H9 (cell line): ENCODE measurements around the gene IGF1R. TPM values are rescaled to one million over a fixed set of nuclear protein-coding genes. Genes with fewer than 3 reads are reported as not detected.

ENCODE experiments used
- DNase-seq: peaks from one replicate; pipeline ENCODE4 v3.0.0-alpha.2; 2017
- H2AFZ ChIP-seq: one replicate; pipeline ENCODE4 v1.6.1; 2013; ENCODE audit warnings: mild to moderate bottlenecking, low read length, control low read depth, moderate library complexity
- H2AK5ac ChIP-seq: 2 replicates; pipeline ENCODE4 v1.6.1; 2013; ENCODE audit warnings: low read length, control low read depth, mixed read lengths; ENCODE audit not compliant: insufficient read length
- H2BK120ac ChIP-seq: one replicate; pipeline ENCODE4 v1.6.1; 2013; ENCODE audit warnings: low read depth, mild to moderate bottlenecking, low read length, control low read depth, inconsistent platforms; ENCODE audit not compliant: poor library complexity, severe bottlenecking
- H2BK12ac ChIP-seq: 2 replicates; pipeline ENCODE4 v1.6.1; 2013; ENCODE audit warnings: low read length, control low read depth, mixed read lengths, low read depth; ENCODE audit not compliant: insufficient read length
- H2BK15ac ChIP-seq: 2 replicates; pipeline ENCODE4 v1.6.1; 2013; ENCODE audit warnings: low read depth, low read length, control low read depth
- H2BK20ac ChIP-seq: one replicate; pipeline ENCODE4 v1.6.1; 2013; ENCODE audit warnings: low read depth, mild to moderate bottlenecking, low read length, control low read depth, inconsistent platforms; ENCODE audit not compliant: poor library complexity, severe bottlenecking
- H2BK5ac ChIP-seq: 2 replicates; pipeline ENCODE4 v1.6.1; 2013; ENCODE audit warnings: low read length, control low read depth, mixed read lengths; ENCODE audit not compliant: insufficient read length
- H3K14ac ChIP-seq: 2 replicates; pipeline ENCODE4 v1.6.1; 2013; ENCODE audit warnings: low read length, control low read depth; ENCODE audit not compliant: insufficient read depth
- H3K18ac ChIP-seq: 2 replicates; pipeline ENCODE4 v1.6.1; 2013; ENCODE audit warnings: low read depth, mild to moderate bottlenecking, mixed read lengths, low read length, control low read depth; ENCODE audit not compliant: insufficient read length
- H3K23ac ChIP-seq: 2 replicates; pipeline ENCODE4 v1.6.1; 2013; ENCODE audit warnings: low read length, control low read depth, mixed read lengths, low read depth; ENCODE audit not compliant: insufficient read length
- H3K23me2 ChIP-seq: 2 replicates; pipeline ENCODE4 v1.6.1; 2013; ENCODE audit warnings: low read depth, mild to moderate bottlenecking, mixed read lengths, low read length, control low read depth; ENCODE audit not compliant: insufficient read length, poor library complexity, severe bottlenecking
- H3K27ac ChIP-seq: 2 replicates; pipeline ENCODE4 v1.5.1; 2013; ENCODE audit warnings: low read length, control low read depth, mixed read lengths, low read depth; ENCODE audit not compliant: insufficient read length
- H3K27me3 ChIP-seq: 2 replicates; pipeline ENCODE4 v1.6.1; 2013; ENCODE audit warnings: low read length, control low read depth, inconsistent platforms; ENCODE audit not compliant: insufficient read depth
- H3K4ac ChIP-seq: 2 replicates; pipeline ENCODE4 v1.6.1; 2013; ENCODE audit warnings: low read depth, mild to moderate bottlenecking, control low read depth, inconsistent platforms, low read length, moderate library complexity
- H3K4me1 ChIP-seq: 2 replicates; pipeline ENCODE4 v1.6.1; 2013; ENCODE audit warnings: low read length, control low read depth, inconsistent platforms; ENCODE audit not compliant: insufficient read depth
- H3K4me2 ChIP-seq: 2 replicates; pipeline ENCODE4 v1.6.1; 2013; ENCODE audit warnings: low read length, control low read depth, mixed read lengths; ENCODE audit not compliant: insufficient read length, insufficient read depth
- H3K56ac ChIP-seq: 2 replicates; pipeline ENCODE4 v1.6.1; 2013; ENCODE audit warnings: low read depth, mild to moderate bottlenecking, mixed read lengths, low read length, control low read depth; ENCODE audit not compliant: insufficient read length
- H3K79me1 ChIP-seq: 2 replicates; pipeline ENCODE4 v1.6.1; 2013; ENCODE audit warnings: low read depth, mild to moderate bottlenecking, moderate library complexity, low read length, control low read depth, inconsistent platforms; ENCODE audit not compliant: insufficient read depth, poor library complexity, severe bottlenecking
- H3K79me2 ChIP-seq: 2 replicates; pipeline ENCODE4 v1.6.1; 2013; ENCODE audit warnings: low read length, control low read depth, inconsistent platforms; ENCODE audit not compliant: insufficient read depth
- H3K9ac ChIP-seq: 2 replicates; pipeline ENCODE4 v1.6.1; 2013; ENCODE audit warnings: low read length, control low read depth, mixed read lengths; ENCODE audit not compliant: insufficient read length; ENCODE audit errors: extremely low read depth
- H3K9me3 ChIP-seq: one replicate; pipeline ENCODE4 v1.6.1; 2013; ENCODE audit warnings: low read depth, low read length, inconsistent platforms; ENCODE audit not compliant: control insufficient read depth
- H3T11ph ChIP-seq: one replicate; pipeline ENCODE4 v1.6.1; 2013; ENCODE audit warnings: mild to moderate bottlenecking, low read length, control low read depth, inconsistent platforms
- H4K20me1 ChIP-seq: one replicate; pipeline ENCODE4 v1.6.1; 2013; ENCODE audit not compliant: control insufficient read depth, insufficient read length, insufficient read depth
- H4K5ac ChIP-seq: 2 replicates; pipeline ENCODE4 v1.6.1; 2013; ENCODE audit warnings: low read depth, mild to moderate bottlenecking, mixed read lengths, low read length, control low read depth; ENCODE audit not compliant: insufficient read length
- H4K8ac ChIP-seq: replicated peaks from 2 replicates; pipeline ENCODE4 v1.6.1; 2013; ENCODE audit warnings: low read length, control low read depth, mixed read lengths, low read depth; ENCODE audit not compliant: insufficient read length
- H4K91ac ChIP-seq: 2 replicates; pipeline ENCODE4 v1.6.1; 2013; ENCODE audit warnings: low read depth, mild to moderate bottlenecking, moderate library complexity, mixed read lengths, low read length, control low read depth; ENCODE audit not compliant: insufficient read length
- H3K27ac Mint-ChIP-seq, 3 experiments: 2 replicates in 2 of 3; 3 replicates in 1 of 3; pipeline ENCODE4 v1.8.0; 2020 to 2021; ENCODE audit warnings: mixed read lengths in 3 of 3, mild to moderate bottlenecking in 1 of 3, moderate library complexity in 1 of 3
- H3K27me3 Mint-ChIP-seq: 2 replicates; pipeline ENCODE4 v1.8.0; 2021; ENCODE audit warnings: low read depth, mild to moderate bottlenecking, moderate library complexity, mixed read lengths
- H3K36me3 Mint-ChIP-seq, 3 experiments: 2 replicates in 2 of 3; 3 replicates in 1 of 3; pipeline ENCODE4 v1.8.0; 2020 to 2021; ENCODE audit warnings: low read depth in 3 of 3, mixed read lengths in 3 of 3; ENCODE audit not compliant: insufficient read depth in 1 of 3
- H3K4me1 Mint-ChIP-seq, 2 experiments: 2 replicates each; pipeline ENCODE4 v1.8.0; 2020; ENCODE audit warnings: mixed read lengths in 2 of 2
- H3K4me3 Mint-ChIP-seq, 2 experiments: 2 replicates in 1 of 2; 3 replicates in 1 of 2; pipeline ENCODE4 v1.8.0; 2020 to 2021; ENCODE audit warnings: mild to moderate bottlenecking in 2 of 2, mixed read lengths in 2 of 2, moderate library complexity in 1 of 2
- H3K9me3 Mint-ChIP-seq, 2 experiments: 2 replicates in 1 of 2; 3 replicates in 1 of 2; pipeline ENCODE4 v1.8.0; 2020; ENCODE audit warnings: mild to moderate bottlenecking in 2 of 2, mixed read lengths in 2 of 2, moderate library complexity in 1 of 2
- CTCF ChIP-seq: fragments of 200-600 bp; sonication (generic); conservative IDR thresholded peaks from 3 replicates; pipeline ENCODE4 v1.8.0; 2021; ENCODE audit warnings: antibody characterized with exemption, mild to moderate bottlenecking
- WGBS: extraction: QIAGEN DNeasy Blood & Tissue Kit; methylation state at CpG from one replicate; pipeline ENCODE4 v1.1.7; 2013; ENCODE audit warnings: missing lambda C conversion rate, low lambda C conversion rate, mixed read lengths; ENCODE audit not compliant: insufficient read length; ENCODE audit errors: extremely low coverage; 5-methylcytosine and 5-hydroxymethylcytosine counted together
- total RNA-seq: library from RNA; stranded (reverse); gene quantifications from 2 replicates; pipeline ENCODE4 v1.2.1, GENCODE V29; 2021

The IGF1R gene
- total RNA-seq, 1 experiment from 2014 or later = 70.0 TPM

- H3K4ac ChIP-seq = no peak overlapping the region
- H2BK15ac ChIP-seq = no peak overlapping the region
- peaks cover 15% of the 10 kb centered on the region for H3K79me1 ChIP-seq
- no peaks in the 10 kb centered on the region for H3K27me3 ChIP-seq
- DNase-seq = no peak
- no peak overlapping the region for H4K5ac ChIP-seq
- H3T11ph ChIP-seq = no peak overlapping the region
- no peak overlapping the region for H2BK12ac ChIP-seq
- no peak overlapping the region for H3K27ac Mint-ChIP-seq
- H2AFZ ChIP-seq = no peak overlapping the region
- no peak overlapping the region for H3K23ac ChIP-seq
- peaks cover 68 to 84% of the 10 kb centered on the region in 2 experiments for H3K4me1 Mint-ChIP-seq
- no CpG with 5 or more reads among the region's 4 CpGs for WGBS
- H3K27ac ChIP-seq = no peak overlapping the region
- no peak overlapping the region for H2BK20ac ChIP-seq
- H3K79me2 ChIP-seq = peaks cover 72% of the 10 kb centered on the region
- no peak overlapping the region for H3K14ac ChIP-seq
- no peak for TF ChIP-seq CTCF
- no peak overlapping the region for H4K8ac ChIP-seq
- H4K20me1 ChIP-seq = no peaks in the 10 kb centered on the region
- H3K56ac ChIP-seq = no peak overlapping the region
- no peaks in the 10 kb centered on the region for H3K9me3 Mint-ChIP-seq
- H3K23me2 ChIP-seq = no peaks in the 10 kb centered on the region
- H2BK120ac ChIP-seq = no peak overlapping the region
- no peak overlapping the region for H4K91ac ChIP-seq
- H3K4me3 Mint-ChIP-seq = no peak overlapping the region
- no peak overlapping the region for H3K9ac ChIP-seq
- no peak overlapping the region for H2BK5ac ChIP-seq
- no peak overlapping the region for H3K18ac ChIP-seq
- H2AK5ac ChIP-seq = no peak overlapping the region
- H3K36me3 Mint-ChIP-seq = peaks cover 0 to 4% (median 2%) of the 10 kb centered on the region in 3 experiments; a peak in 2 of 7 replicates
- no peaks in the 10 kb centered on the region for H3K27me3 Mint-ChIP-seq
- H3K9me3 ChIP-seq = no peaks in the 10 kb centered on the region
- H3K4me2 ChIP-seq = no peak overlapping the region
- peaks cover 17% of the 10 kb centered on the region for H3K4me1 ChIP-seq
These were observed 92.6 kb downstream of the IGF1R start for GRCh38 chr15:98740963-98741362.
